Activated gamma-delta T cell (primary cell): ENCODE measurements around the gene MLN.

Experiments used
- DNase-seq: peaks from one replicate; lab custom pipeline; 2025; lab: John Stamatoyannopoulos, UW

Gene MLN

GRCh38 chr6:33788694-33789549 is 14.9 kb downstream of the MLN start, which contains the start of gene LEMD2:
Gene LEMD2, minus strand, starts transcription at chr6:33789130. Its CDS starts 14 bp downstream, at chr6:33789116.
- peak; percentile 83 for DNase-seq

GRCh38 chr6:33787954-33788693 is 15.7 kb downstream of the MLN start:
- peak; percentile 52 for DNase-seq

- no peak for DNase-seq
These were observed 16.4 kb downstream of the MLN start for GRCh38 chr6:33787346-33787953.

- DNase-seq = no peak
These were observed 17.1 kb downstream of the MLN start for GRCh38 chr6:33786736-33787135.

GRCh38 chr6:33785778-33786177 is 18.0 kb downstream of the MLN start:
- DNase-seq = no peak

GRCh38 chr6:33784787-33785186 is 19.0 kb downstream of the MLN start:
- no peak for DNase-seq

- no peak for DNase-seq
These were observed 19.9 kb downstream of the MLN start for GRCh38 chr6:33783781-33784520.

- DNase-seq = no peak
These were observed 21.2 kb downstream of the MLN start for GRCh38 chr6:33782561-33782960.

GRCh38 chr6:33781131-33781975 is 22.4 kb downstream of the MLN start:
- DNase-seq = no peak

- no peak for DNase-seq
These were observed 23.9 kb downstream of the MLN start for GRCh38 chr6:33779895-33780294.

GRCh38 chr6:33779290-33779689 is 24.5 kb downstream of the MLN start:
- DNase-seq = no peak

GRCh38 chr6:33778444-33779121 is 25.2 kb downstream of the MLN start:
- no peak for DNase-seq

- DNase-seq = no peak
These were observed 26.1 kb downstream of the MLN start for GRCh38 chr6:33777398-33778388.

GRCh38 chr6:33776764-33777163 is 27.0 kb downstream of the MLN start:
- DNase-seq = no peak

- no peak for DNase-seq
These were observed 27.6 kb downstream of the MLN start for GRCh38 chr6:33776186-33776585.

- DNase-seq = no peak
These were observed 29.0 kb downstream of the MLN start for GRCh38 chr6:33774774-33775173.

GRCh38 chr6:33772902-33773472 is 30.8 kb downstream of the MLN start:
- DNase-seq = no peak

GRCh38 chr6:33772082-33772830 is 31.5 kb downstream of the MLN start:
- DNase-seq = no peak
